ENCODE results near the gene KRTAP5-10. TPM values are rescaled to one million over a fixed set of nuclear protein-coding genes. Genes with fewer than 3 reads are reported as not detected.

The KRTAP5-10 gene
- total RNA-seq, 1 donor from 2014 or later: not detected

GRCh38 chr11:71542879-71543777 lies 22.2 kb upstream of the KRTAP5-10 start:
- no peak for DNase-seq
- peaks cover 50% of the 10 kb centered on the region for H3K27me3 ChIP-seq (ENCODE audit: low read depth)
- peaks cover 6% of the 10 kb centered on the region for H3K4me1 ChIP-seq
- no peak overlapping the region for H3K4me3 ChIP-seq
- H3K27ac ChIP-seq (replicated peaks): no peak overlapping the region
- no peaks in the 10 kb centered on the region for H3K9me3 ChIP-seq (replicated peaks)
- H3K36me3 ChIP-seq: no peaks in the 10 kb centered on the region
- no peak for TF ChIP-seq CTCF (IDR thresholded peaks at IDR 0.05; ENCODE audit: borderline replicate concordance)
- intact Hi-C loops (cut with micrococcal nuclease): no loop called here

- intact Hi-C loops (cut with micrococcal nuclease): no loop called here
- Histone ChIP-seq H3K27me3 (ENCODE audit: low read depth) (peaks cover 54% of the 10 kb centered on the region), H3K9me3 (replicated peaks) (no peaks in the 10 kb centered on the region), H3K4me1 (peaks cover 9% of the 10 kb centered on the region), H3K4me3 (no peak overlapping the region), H3K36me3 (no peaks in the 10 kb centered on the region), H3K27ac (replicated peaks) (no peak overlapping the region)
- no peak for DNase-seq
- TF ChIP-seq CTCF (IDR thresholded peaks at IDR 0.05; ENCODE audit: borderline replicate concordance): no peak
Measured at GRCh38 chr11:71543866-71544265, 21.5 kb upstream of the KRTAP5-10 start.

GRCh38 chr11:71544525-71545214 lies 20.7 kb upstream of the KRTAP5-10 start:
- no peak for DNase-seq
- intact Hi-C loops (cut with micrococcal nuclease): no loop called here
- TF ChIP-seq CTCF (IDR thresholded peaks at IDR 0.05; ENCODE audit: borderline replicate concordance): no peak
- Histone ChIP-seq H3K27ac (replicated peaks) (no peak overlapping the region), H3K36me3 (no peaks in the 10 kb centered on the region), H3K4me3 (no peak overlapping the region), H3K4me1 (peaks cover 9% of the 10 kb centered on the region), H3K9me3 (replicated peaks) (no peaks in the 10 kb centered on the region), H3K27me3 (ENCODE audit: low read depth) (peaks cover 49% of the 10 kb centered on the region)

- no peak for TF ChIP-seq CTCF (IDR thresholded peaks at IDR 0.05; ENCODE audit: borderline replicate concordance)
- no peak overlapping the region for H3K27ac ChIP-seq (replicated peaks)
- H3K9me3 ChIP-seq (replicated peaks): no peaks in the 10 kb centered on the region
- peaks cover 49% of the 10 kb centered on the region for H3K27me3 ChIP-seq (ENCODE audit: low read depth)
- intact Hi-C loops (cut with micrococcal nuclease): no loop called here
- peaks cover 9% of the 10 kb centered on the region for H3K4me1 ChIP-seq
- no peaks in the 10 kb centered on the region for H3K36me3 ChIP-seq
- H3K4me3 ChIP-seq: no peak overlapping the region
- no peak for DNase-seq
Measured at GRCh38 chr11:71545405-71545966, 19.9 kb upstream of the KRTAP5-10 start.

GRCh38 chr11:71548120-71548519 lies 17.2 kb upstream of the KRTAP5-10 start, which contains the start of gene KRTAP5-9:
Gene KRTAP5-9, plus strand, starts transcription at chr11:71548420. Its CDS starts 238 bp downstream, at chr11:71548658.
- H3K36me3 ChIP-seq: no peaks in the 10 kb centered on the region
- peaks cover 9% of the 10 kb centered on the region for H3K4me1 ChIP-seq
- no peak for DNase-seq
- no peak within 1 kb of the TSS for H3K27ac ChIP-seq (replicated peaks)
- no peak for TF ChIP-seq CTCF (IDR thresholded peaks at IDR 0.05; ENCODE audit: borderline replicate concordance)
- H3K9me3 ChIP-seq (replicated peaks): no peaks in the 10 kb centered on the region
- no peak within 1 kb of the TSS for H3K4me3 ChIP-seq
- H3K27me3 ChIP-seq (ENCODE audit: low read depth): peaks cover 34% of the 10 kb centered on the region
- intact Hi-C loops (cut with micrococcal nuclease): no loop called here

Measured in left ventricle myocardium inferior (tissue), 1 donor.